HL-60/S4 treated with retinoic acid at 250 ng/mL for 4 days and 3 days (cell line): ENCODE data around the gene ATXN7L1.
"Not testable (repeated sequence)": the region's sequence is repeated elsewhere in the genome, so short reads cannot be mapped to it uniquely, and the experiment has no call there.

Experiments
- in situ Hi-C: fragments of 300-500 bp; cut with MboI; formaldehyde crosslinking; loops from 2 replicates; pipeline ENCODE4 v1.7.0; 2022; ENCODE audit warnings: low sequenced_read_pairs

ATXN7L1 gene

DNA sequence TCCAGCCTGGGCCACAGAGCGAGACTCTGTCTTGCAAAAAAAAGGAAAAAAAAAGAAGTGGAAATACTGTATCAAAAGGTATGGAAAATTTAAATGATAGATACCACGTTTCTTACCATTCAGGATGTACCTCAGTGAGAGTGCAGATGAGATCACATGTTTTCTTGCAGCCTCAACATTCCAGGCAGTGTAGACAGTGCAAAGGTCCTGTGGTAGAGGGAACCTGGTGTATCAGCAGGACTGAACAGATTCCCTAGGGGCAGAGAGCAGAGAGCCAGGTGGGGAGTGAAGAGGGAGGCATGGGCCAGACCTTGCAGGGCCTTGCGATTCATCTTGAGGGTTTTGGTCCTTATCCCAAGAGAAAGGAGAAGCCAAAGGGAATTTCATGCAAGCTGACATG lies 17.7 kb upstream of the ATXN7L1 start:
- in situ Hi-C loops = no loop called here

- in situ Hi-C loops = no loop called here
Measured at GRCh38 chr7:105892387-105892786, 16.0 kb upstream of the ATXN7L1 start.

DNA sequence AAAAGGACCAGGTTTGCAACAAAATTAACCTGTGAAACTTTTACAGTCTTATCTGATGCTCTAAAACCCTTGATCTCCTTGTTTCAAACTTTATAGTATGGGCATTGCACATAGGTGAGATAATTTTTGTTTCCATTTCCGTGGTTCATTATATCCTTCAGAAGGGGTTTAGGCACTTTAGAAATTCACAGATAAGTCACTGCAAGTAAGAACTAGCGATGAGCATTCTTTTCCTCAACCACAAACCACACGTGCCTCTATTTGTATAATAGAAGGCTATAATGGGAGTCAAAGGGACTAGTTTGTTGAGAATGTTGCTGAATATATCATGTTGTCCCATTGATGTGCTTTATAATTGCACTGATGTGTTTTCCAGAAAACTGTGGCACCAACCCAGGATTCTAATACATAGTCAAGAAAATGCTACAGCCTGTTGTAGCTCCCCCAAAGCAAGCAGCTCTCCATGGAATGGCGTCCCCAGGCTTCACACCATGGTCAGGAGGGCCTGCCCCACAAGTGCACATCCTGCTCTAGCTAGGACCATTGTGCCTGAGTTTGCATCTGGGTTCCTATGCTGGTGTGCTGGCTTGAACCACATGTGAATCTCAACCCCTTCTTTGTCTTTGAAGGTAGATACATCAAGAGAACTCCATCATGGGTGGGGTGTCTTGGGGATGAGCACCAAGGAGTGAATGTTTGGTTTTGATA lies 14.0 kb upstream of the ATXN7L1 start:
- in situ Hi-C loops = no loop called here

DNA sequence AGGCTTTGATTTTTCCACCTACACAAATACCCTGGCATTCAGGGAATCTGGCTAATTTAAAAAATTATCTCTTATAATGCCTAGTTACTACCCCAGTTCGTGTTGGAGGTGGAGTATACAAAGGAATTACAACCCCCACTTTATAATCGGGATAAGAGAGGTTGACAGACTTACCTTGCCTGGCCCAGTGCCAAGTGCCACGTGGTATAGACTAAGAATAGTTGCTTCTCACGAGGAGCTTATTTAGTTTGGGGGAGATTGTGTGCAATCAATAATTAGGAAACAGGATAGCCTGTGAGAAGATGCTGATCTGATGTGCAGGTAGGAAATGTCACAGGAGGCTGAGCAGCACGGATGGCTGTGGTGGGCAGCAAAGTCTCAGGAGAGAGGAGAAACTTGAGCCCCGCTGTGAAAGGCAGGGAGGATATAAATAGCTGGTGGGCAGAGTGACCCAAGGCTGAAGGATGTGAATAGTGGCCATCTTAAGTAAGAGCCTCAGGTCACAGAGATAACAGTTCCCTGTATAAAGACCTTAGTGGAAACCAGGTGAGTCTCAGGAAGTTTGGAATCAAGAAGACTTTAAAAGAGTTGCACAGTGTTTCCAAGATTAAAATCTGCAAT lies 11.3 kb upstream of the ATXN7L1 start:
- in situ Hi-C loops = no loop called here

- in situ Hi-C loops = no loop called here
Measured at GRCh38 chr7:105886776-105887175, 10.4 kb upstream of the ATXN7L1 start.

DNA sequence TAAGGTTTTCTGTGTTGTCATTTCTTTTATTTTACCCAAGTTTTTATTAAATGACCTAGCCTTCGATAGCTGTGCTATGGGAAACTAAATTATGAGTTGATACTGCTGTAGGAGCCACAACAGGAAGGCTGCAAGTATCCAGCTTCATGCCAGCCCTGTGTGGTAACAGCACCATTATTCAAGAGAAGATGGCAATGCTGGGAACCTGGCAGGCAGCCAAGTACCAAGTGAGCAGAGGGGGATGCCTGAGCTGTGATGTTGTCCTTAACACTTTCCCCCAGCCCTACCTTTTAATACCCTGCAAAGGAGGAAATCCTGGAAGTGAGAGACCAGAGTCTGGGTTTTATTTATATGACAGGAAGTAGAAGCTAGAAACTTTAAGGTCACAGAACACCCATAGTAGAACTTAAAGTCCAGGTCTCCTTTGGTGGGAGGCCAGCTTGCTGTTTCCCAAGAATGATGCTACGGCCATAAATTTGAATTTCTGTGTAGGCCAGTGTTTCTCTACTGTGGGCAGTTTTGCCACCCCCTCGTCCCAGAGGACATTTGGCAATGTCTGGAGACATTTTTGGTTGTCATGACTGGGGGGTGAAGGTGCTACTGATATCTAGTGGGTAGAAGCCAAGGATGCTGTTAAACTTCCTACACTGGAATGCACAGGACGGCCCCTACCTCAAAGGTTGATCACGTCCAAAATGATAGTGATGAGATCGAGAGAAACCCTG lies 9.2 kb upstream of the ATXN7L1 start:
- in situ Hi-C loops = no loop called here

DNA sequence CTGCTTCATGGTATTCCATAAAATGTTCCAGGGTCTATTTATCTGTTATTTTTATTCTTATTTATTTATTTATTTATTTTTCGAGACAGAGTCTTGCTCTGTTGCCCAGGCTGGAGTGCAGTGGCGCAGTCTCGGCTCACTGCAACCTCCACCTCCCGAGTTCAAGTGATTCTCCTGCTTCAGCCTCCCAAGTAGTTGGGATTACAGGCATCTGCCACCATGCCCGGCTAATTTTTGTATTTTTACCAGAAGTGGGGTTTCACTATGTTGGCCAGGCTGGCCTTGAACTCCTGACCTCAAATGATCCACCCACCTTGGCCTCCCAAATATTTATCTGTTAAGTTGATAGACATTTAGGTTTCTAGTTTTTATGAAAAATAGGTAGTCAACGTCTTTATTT lies 6.8 kb upstream of the ATXN7L1 start:
- in situ Hi-C loops = not testable (repeated sequence)

DNA sequence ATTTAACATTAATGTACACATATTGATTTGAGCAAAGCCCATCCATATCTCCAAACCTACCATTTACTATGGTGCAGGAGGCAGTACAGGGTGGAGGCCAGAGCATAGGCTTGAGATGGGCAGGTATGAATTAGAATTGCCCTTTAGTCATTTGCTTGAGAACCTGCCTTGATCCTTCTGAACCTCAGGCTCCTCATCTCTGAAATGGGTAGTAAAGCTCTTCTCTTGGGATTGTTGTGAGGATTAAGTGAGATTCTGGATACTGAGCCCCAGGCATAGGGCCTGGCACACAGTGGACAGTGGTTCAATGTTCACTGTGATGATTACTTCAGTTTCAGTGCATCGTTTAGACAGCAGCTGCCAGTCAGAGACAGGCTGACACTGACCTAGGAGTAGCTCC lies 5.0 kb upstream of the ATXN7L1 start:
- in situ Hi-C loops = no loop called here

DNA sequence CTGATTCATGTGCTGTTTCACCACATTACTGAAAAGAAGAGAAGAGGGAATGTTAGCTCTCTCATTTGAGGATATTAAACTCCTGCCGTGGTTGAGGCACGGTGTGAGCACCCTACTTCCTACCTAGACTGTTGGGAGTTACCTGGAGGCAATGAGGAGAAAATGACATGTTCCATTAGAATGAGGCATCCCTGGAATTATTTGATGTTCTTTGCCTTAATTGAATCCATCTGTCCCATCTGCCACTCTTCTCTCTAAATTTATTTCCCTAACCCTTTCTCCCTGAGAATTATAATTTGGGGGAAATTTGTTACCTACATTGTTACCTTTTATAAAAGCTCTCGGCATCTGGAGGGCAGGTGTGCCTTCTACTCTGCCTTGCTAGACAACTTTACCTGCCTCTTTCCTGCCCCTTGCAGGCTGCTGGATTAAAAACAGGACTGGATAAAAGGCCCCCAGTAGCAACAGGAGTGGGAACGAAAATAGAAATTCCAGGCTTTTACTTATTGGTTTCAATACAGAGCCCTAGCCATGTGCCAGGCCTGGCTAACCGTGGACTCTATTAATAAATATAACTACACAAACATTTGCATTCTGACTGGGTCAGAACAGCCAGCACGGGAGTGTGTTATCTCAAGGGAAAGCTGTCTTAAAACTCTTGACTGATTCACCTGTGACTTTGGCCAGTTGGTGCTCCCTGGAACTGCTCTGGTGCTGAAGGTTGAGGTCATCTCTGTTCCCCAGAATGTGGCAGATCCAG lies 4.4 kb upstream of the ATXN7L1 start:
- in situ Hi-C loops = no loop called here

DNA sequence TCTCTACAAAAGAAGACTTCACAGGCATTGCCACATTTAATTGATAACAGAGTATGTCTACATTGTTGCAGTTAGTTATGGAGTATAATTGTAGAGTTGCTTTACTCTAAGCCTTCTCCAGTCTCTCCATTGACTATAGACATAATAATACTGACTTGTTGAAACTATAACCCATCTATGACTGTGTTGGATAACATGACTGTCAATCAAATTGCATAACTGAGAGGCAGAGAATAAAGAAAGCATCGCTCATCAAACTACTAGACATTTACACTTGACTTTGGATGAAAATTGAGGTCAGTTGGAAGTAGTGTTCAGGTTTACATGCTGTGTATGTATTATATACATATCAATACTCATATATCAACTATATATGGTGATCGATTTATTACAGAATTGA lies 3.4 kb upstream of the ATXN7L1 start:
- in situ Hi-C loops = no loop called here

DNA sequence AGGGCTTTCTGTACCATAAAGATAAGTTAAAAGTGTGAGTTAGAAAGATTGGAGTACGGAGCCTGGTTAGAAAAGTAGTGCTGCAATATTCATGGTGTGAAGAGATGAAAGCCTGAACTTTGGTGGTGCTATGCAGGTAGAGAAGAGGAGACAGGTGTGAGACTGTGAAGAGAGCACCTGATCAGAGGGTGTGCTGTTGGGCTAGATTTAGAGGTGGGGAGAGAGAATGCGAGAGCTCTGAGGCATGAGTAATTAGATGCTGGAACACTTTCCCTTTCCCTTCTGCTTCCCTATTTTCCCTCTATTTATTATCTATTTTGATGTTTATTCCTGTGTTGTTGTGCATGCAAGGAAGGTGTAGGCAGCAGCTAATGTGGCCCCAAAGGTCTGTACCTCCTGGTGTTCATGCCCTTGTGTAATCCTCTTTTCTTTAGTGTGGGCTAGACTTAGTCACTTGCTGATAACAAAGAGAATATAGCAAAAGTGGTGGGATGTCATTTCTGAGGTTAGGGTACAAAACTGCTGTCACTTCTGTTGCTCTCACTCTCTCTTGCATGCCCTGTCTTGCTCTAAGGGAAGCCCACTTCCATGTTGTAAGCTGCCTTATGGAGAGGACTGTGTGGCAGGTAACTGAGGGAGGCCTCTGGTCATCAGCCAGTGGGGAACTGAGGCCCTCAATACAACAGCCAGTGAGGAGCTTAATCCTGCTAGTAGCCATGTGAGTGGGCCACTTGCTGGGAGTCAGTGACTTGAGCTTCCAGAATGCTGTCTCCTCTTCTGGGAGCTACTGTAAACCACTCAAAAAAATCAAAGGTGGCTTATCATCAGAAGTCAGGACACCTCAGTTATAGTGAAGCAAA lies 2.6 kb upstream of the ATXN7L1 start:
- in situ Hi-C loops = no loop called here

GRCh38 chr7:105877736-105878135 lies 1.3 kb upstream of the ATXN7L1 start:
- in situ Hi-C loops = no loop called here

DNA sequence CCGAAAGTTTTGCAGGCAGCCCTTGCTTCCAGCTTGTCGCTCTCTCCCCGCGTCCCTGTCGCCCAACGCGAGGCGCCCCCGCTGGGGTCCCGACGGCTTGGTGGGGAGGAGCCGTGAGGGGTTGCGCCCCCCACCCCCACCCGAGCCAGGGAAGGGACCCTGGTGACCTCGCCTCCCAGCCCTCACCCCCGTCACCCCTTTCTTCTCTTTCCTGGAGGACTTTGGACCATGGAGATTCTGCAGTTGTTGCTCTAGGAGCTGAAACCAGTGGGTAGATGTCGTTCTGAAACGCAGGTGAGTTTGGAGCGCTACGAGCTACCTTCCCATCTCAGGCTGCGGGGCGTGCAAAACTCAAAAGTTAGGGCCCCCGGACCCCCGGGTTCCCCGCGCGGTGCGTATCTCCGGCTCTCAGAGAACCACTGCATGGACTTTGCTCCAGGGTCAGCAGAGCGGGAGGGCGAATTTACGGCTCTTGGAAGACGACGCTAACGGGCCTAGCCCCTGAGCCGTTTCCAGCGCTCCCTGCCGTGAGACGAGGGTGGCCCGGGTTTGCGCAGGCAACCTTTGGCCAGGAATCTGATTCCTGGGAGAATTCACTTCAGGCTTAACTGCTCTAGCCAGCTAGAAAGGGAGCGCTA lies 684 bp upstream of the ATXN7L1 start:
- in situ Hi-C loops = no loop called here

GRCh38 chr7:105875505-105875904 lies 894 bp downstream of the ATXN7L1 start:
- in situ Hi-C loops = no loop called here

DNA sequence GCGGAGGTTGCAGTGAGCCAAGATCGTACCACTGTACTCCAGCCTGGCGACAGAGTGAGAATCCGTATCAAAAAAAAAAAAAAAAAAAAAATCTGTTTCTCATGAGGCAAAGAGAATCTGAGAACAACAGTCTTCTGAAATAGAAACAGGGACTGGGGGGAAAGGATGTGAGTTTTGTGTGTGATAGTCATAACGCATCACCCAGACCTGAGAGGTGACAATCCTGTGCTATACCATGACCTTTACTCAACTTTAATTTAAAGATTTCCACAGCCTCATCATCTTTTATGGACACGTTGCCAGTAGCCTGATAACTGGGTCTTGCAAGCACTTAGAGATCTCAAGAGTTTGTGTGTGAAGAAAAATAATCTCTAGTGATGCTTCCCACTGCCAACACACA lies 2.3 kb downstream of the ATXN7L1 start:
- in situ Hi-C loops = no loop called here

- in situ Hi-C loops = no loop called here
Measured at GRCh38 chr7:105872491-105872890, 3.9 kb downstream of the ATXN7L1 start.

- in situ Hi-C loops = no loop called here
Measured at GRCh38 chr7:105871142-105871541, 5.3 kb downstream of the ATXN7L1 start.

- in situ Hi-C loops = no loop called here
Measured at GRCh38 chr7:105866102-105866801, 10.1 kb downstream of the ATXN7L1 start.

DNA sequence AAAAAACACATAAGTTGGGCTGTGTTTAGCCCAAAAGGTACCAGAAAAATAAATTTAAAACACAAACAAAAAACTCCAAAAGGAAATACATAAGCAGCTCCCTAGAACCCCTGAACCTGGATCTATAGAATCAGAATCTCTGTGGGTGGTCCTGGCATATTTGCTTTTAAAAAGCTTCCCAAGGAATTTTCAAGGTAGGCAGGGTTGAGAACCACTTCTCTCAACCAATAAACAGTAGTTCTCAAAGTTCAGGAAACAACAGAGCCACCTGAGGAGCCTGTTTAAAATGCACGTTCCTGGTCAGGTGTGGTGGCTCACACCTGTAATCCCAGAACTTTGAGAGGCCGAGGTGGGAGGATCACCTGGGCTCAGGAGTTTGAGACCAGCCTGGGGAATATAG lies 12.5 kb downstream of the ATXN7L1 start:
- in situ Hi-C loops = no loop called here
